ENCODE results near the gene EML6. TPM values are rescaled to one million over a fixed set of nuclear protein-coding genes. Genes with fewer than 3 reads are reported as not detected.

EML6 gene
- polyA plus RNA-seq, 1 donor (not counting 4 experiments of a cell fraction or from before 2014, with no cell fraction given) = 0.96 TPM

GRCh38 chr2:54999182-54999581 lies 275.7 kb downstream of the EML6 start:
- no peaks in the 10 kb centered on the region for H3K36me3 ChIP-seq (ENCODE audit: control insufficient read depth in 2 of 2, extremely low read depth in 1 of 2, insufficient read depth in 2 of 2, low read length in 2 of 2)
- dilution Hi-C loops (cut with MboI; ENCODE audit: extremely low pct_ligation_motif_present, low sequenced_read_pairs) = no loop called here
- peaks cover 29% of the 10 kb centered on the region for H4K20me1 ChIP-seq (ENCODE audit: control insufficient read depth, extremely low read depth, insufficient read depth, low read length)
- no peak for FAIRE-seq
- TF ChIP-seq, protein P1, sequence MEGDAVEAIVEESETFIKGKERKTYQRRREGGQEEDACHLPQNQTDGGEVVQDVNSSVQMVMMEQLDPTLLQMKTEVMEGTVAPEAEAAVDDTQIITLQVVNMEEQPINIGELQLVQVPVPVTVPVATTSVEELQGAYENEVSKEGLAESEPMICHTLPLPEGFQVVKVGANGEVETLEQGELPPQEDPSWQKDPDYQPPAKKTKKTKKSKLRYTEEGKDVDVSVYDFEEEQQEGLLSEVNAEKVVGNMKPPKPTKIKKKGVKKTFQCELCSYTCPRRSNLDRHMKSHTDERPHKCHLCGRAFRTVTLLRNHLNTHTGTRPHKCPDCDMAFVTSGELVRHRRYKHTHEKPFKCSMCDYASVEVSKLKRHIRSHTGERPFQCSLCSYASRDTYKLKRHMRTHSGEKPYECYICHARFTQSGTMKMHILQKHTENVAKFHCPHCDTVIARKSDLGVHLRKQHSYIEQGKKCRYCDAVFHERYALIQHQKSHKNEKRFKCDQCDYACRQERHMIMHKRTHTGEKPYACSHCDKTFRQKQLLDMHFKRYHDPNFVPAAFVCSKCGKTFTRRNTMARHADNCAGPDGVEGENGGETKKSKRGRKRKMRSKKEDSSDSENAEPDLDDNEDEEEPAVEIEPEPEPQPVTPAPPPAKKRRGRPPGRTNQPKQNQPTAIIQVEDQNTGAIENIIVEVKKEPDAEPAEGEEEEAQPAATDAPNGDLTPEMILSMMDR (optimal IDR thresholded peaks at IDR 0.05 in 1 of 3, IDR thresholded peaks at IDR 0.05 in 1 of 3, conservative IDR thresholded peaks at IDR 0.05 in 1 of 3; ENCODE audit: extremely low read depth in 1 of 3, insufficient read depth in 2 of 3, low read length in 3 of 3) = no peak
- TF ChIP-seq EZH2 (IDR thresholded peaks at IDR 0.05; ENCODE audit: low read length) = no peak
- H3K9me3 ChIP-seq (ENCODE audit: control insufficient read depth, low read depth, low read length) = no peaks in the 10 kb centered on the region
- peak overlapping the region in 2 of 3 experiments; percentile 5 to 16 for H3K4me3 ChIP-seq (ENCODE audit: control insufficient read depth in 2 of 3, extremely low read depth in 1 of 3, insufficient read depth in 2 of 3, low read depth in 1 of 3, low read length in 3 of 3)
- H3K27me3 ChIP-seq (ENCODE audit: control insufficient read depth, extremely low read depth, insufficient read depth, low read length) = no peaks in the 10 kb centered on the region
- H3K4me1 ChIP-seq (ENCODE audit: control insufficient read depth, extremely low read depth, insufficient read depth, low read length) = peaks cover 39% of the 10 kb centered on the region
- H3K9ac ChIP-seq (ENCODE audit: control insufficient read depth, extremely low read depth, insufficient read depth, low read length) = no peak overlapping the region
- H3K4me2 ChIP-seq (ENCODE audit: control insufficient read depth, extremely low read depth, insufficient read depth, low read depth, low read length) = peak overlapping the region; percentile 49
- peak overlapping the region; percentile 3 for H3K27ac ChIP-seq (ENCODE audit: control insufficient read depth, insufficient read depth, low read length)
- peaks cover 2% of the 10 kb centered on the region for H3K9me1 ChIP-seq (ENCODE audit: control insufficient read depth, extremely low read depth, insufficient read depth, low read length)
- H2AFZ ChIP-seq (ENCODE audit: control insufficient read depth, low read length) = no peak overlapping the region
- no peak for DNase-seq (ENCODE audit: low read depth, low spot score)
- peaks cover 100% of the 10 kb centered on the region for H3K79me2 ChIP-seq (ENCODE audit: control insufficient read depth, insufficient read depth, low read length)

GRCh38 chr2:55000341-55000740 lies 276.9 kb downstream of the EML6 start:
- Histone ChIP-seq H3K27ac (ENCODE audit: control insufficient read depth, insufficient read depth, low read length) (peak overlapping the region; percentile 3), H3K4me3 (ENCODE audit: control insufficient read depth in 2 of 3, extremely low read depth in 1 of 3, insufficient read depth in 2 of 3, low read depth in 1 of 3, low read length in 3 of 3) (no peak overlapping the region), H3K27me3 (ENCODE audit: control insufficient read depth, extremely low read depth, insufficient read depth, low read length) (no peaks in the 10 kb centered on the region), H3K9ac (ENCODE audit: control insufficient read depth, extremely low read depth, insufficient read depth, low read length) (no peak overlapping the region), H3K4me2 (ENCODE audit: control insufficient read depth, extremely low read depth, insufficient read depth, low read depth, low read length) (peak overlapping the region; percentile 61), H2AFZ (ENCODE audit: control insufficient read depth, low read length) (no peak overlapping the region), H4K20me1 (ENCODE audit: control insufficient read depth, extremely low read depth, insufficient read depth, low read length) (peaks cover 24% of the 10 kb centered on the region), H3K9me1 (ENCODE audit: control insufficient read depth, extremely low read depth, insufficient read depth, low read length) (peaks cover 2% of the 10 kb centered on the region), H3K4me1 (ENCODE audit: control insufficient read depth, extremely low read depth, insufficient read depth, low read length) (peaks cover 35% of the 10 kb centered on the region), H3K9me3 (ENCODE audit: control insufficient read depth, low read depth, low read length) (no peaks in the 10 kb centered on the region), H3K36me3 (ENCODE audit: control insufficient read depth in 2 of 2, extremely low read depth in 1 of 2, insufficient read depth in 2 of 2, low read length in 2 of 2) (no peaks in the 10 kb centered on the region), H3K79me2 (ENCODE audit: control insufficient read depth, insufficient read depth, low read length) (peaks cover 100% of the 10 kb centered on the region)
- TF ChIP-seq, protein P1 (optimal IDR thresholded peaks at IDR 0.05 in 1 of 3, IDR thresholded peaks at IDR 0.05 in 1 of 3, conservative IDR thresholded peaks at IDR 0.05 in 1 of 3; ENCODE audit: extremely low read depth in 1 of 3, insufficient read depth in 2 of 3, low read length in 3 of 3) = no peak
- TF ChIP-seq EZH2 (IDR thresholded peaks at IDR 0.05; ENCODE audit: low read length) = no peak
- FAIRE-seq (no peak), DNase-seq (ENCODE audit: low read depth, low spot score) (no peak)
- dilution Hi-C loops (cut with MboI; ENCODE audit: extremely low pct_ligation_motif_present, low sequenced_read_pairs) = no loop called here

Measured in keratinocyte (primary cell).